VCaP (cell line): ENCODE measurements around the gene DUSP16.

ENCODE experiments used
- H3K27ac ChIP-seq: fragments of 450-650 bp; 2 replicates; pipeline ENCODE4 v1.5.1; 2017
- TF ChIP-seq, protein P1 (sequence below): fragments of 450-650 bp; conservative IDR thresholded peaks from 2 replicates; pipeline ENCODE4 v1.5.1; 2017; ENCODE audit warnings: mild to moderate bottlenecking, moderate library complexity

Gene DUSP16

DNA sequence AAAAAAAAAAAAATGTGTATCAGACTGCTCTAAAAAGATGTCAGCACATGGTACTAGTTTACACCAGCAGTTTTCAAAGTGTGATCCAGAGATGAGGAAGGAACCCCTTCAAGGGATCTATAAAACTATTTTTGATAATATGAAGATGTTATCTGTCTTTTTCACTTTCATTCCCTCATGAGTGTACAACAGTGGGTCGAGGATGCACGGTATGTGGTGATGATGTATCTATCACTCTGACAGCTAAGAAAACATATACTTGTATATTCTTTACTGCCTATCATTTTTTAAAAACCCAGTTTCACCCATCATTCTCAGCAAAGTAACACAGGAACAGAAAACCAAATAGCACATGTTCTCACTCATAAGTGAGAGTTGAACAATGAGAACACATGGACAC, 12.4 kb downstream of the DUSP16 start:
- no peak overlapping the region for H3K27ac ChIP-seq
- TF ChIP-seq, protein P1, sequence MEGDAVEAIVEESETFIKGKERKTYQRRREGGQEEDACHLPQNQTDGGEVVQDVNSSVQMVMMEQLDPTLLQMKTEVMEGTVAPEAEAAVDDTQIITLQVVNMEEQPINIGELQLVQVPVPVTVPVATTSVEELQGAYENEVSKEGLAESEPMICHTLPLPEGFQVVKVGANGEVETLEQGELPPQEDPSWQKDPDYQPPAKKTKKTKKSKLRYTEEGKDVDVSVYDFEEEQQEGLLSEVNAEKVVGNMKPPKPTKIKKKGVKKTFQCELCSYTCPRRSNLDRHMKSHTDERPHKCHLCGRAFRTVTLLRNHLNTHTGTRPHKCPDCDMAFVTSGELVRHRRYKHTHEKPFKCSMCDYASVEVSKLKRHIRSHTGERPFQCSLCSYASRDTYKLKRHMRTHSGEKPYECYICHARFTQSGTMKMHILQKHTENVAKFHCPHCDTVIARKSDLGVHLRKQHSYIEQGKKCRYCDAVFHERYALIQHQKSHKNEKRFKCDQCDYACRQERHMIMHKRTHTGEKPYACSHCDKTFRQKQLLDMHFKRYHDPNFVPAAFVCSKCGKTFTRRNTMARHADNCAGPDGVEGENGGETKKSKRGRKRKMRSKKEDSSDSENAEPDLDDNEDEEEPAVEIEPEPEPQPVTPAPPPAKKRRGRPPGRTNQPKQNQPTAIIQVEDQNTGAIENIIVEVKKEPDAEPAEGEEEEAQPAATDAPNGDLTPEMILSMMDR: no peak

DNA sequence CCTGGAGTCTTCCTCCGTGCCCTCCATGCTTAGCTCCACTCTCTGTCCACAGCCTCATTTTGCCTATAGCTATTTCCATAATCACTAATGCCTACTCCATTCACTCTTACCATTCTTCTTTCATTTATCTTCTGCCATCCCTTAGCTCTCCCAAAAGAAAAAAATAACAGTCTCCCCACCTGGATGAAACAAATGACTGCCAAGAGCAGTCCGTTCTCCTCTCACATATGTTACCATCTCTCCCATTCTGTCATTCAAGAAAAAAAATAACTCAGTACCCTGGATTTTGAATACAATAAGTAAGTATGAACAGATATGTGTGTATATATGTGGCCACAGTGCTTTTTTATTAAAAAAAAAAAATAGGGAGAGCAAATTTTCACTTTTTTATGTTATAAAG, 13.2 kb downstream of the DUSP16 start:
- H3K27ac ChIP-seq: no peak overlapping the region
- TF ChIP-seq, protein P1: no peak

DNA sequence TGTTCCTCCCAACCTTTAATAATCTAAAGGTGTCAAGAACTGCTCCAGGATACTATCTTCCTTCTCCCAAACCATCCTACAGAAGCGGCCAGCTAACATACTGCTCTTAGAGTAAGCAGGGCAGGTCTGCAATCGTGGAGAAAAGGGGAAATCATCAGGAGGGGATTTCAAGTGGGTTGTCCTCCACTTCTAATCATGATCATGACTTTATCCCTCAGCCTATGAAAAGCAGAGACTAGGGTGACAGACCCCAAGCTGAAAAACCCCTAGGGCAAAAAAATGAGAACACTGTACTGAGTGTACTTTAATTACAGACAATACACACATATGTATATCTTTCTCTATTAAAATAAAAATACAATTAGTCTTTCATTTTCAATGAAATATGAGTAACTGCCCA, 13.9 kb downstream of the DUSP16 start:
- TF ChIP-seq, protein P1: no peak
- no peak overlapping the region for H3K27ac ChIP-seq

DNA sequence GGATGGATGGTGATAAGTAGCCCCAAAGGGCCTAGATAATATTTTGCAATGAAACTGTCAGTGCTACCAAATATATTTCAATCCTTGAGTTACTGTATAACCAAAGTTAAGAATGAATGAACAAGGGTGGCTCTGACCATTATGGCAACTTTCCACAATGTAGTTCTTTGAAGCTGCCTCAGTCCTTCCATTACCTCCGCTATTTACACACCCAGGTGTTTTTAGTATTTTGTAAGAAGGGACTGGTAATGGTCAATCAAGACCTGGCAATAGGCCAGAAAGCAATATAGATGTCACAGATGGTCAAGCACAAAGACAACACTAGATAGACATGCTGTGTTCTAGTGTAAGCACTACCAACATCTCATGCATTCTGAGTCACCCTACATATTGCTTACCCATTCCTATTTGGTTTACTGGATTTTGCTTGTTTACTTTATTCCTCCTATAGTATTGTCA, 16.3 kb downstream of the DUSP16 start:
- TF ChIP-seq, protein P1: no peak
- H3K27ac ChIP-seq: no peak overlapping the region

DNA sequence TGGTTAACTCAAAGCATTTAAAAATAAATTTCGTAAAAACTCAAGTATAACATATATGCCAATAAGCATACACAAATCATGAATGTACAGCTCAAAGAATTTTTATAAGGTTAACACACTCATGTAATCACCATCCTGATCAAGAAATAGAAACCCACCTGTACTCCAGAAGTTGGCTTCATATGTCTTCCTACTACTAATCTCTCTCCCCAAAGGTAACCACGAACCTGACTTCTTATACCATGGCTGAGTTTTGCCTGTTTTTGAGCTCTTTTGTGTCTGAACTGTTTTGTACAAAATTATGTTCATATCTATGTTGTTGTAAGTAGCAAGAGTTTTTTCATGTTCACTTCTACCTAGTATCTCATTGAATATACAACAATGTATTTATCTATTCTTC, 18.7 kb downstream of the DUSP16 start:
- no peak overlapping the region for H3K27ac ChIP-seq
- TF ChIP-seq, protein P1: no peak

DNA sequence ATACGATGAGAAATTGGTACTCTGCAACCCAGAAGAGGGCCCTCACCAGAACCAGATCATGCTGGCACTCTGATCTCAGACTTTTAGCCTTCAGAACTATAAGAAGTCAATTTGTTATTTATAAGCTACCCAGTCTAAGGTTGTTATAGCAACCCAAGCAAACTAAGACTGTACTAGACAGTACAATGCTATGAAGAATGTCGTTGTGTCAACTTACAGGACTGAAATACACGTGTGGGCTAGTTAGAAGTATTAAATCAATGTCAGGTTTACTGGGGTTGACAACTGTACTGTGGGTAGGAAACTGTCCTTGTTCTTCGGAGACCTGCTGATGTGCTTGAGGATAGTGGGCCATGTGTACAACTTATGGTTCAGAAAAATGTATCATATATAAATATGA, 19.7 kb downstream of the DUSP16 start:
- TF ChIP-seq, protein P1: no peak

DNA sequence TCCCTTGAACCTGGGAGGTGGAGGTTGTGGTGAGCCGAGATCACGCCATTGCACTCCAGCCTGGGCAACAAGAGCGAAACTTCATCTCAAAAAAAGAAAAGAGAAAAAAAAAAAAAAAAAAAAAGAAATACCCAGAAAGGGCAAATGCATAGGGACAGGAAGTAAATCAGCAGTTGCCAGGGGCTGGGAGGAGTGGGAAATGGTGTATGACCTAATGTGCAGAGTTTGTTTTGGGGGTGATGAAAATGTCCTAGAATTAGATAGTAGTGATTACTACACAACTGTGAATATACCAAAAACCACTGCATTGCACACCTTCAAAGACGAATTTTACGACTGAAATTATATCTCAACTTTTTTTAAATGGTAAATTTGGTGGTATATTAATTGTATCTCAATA, 20.4 kb downstream of the DUSP16 start:
- TF ChIP-seq, protein P1: no peak
- H3K27ac ChIP-seq: no peak overlapping the region

More for the DNA sequence above, 19.7 kb downstream of the DUSP16 start:
- H3K27ac ChIP-seq: no peak overlapping the region

DNA sequence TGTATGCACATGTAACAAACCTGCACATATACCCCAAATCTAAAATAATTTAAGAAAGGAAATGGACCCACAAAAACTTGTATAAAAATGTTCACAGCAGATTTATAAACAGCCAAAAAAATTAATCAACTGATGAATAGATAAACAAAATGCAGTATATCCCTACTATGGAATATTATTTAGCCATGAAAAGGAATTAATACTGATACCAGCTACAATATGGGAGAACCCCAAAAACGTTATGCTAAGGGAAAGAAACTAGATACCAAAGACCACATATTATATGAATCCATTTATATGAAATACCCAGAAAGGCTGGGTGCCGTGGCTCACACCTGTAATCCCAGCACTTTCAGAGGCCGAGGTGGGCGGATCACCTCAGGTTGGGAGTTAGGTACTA, 20.9 kb downstream of the DUSP16 start:
- TF ChIP-seq, protein P1: no peak
- H3K27ac ChIP-seq: no peak overlapping the region
